HEK293 (cell line): ENCODE results near the gene GNGT1.

Source experiments
- BCL11A ChIP-seq: fragments of 450-650 bp; formaldehyde crosslinking; IDR thresholded peaks from 2 replicates; pipeline ENCODE4 v1.5.1; 2016; ENCODE audit warnings: low read depth, missing biosample characterization, missing genetic modification characterization
- ZNF510 ChIP-seq: fragments of 450-650 bp; formaldehyde crosslinking; IDR thresholded peaks from 2 replicates; pipeline ENCODE4 v1.5.1; 2018; ENCODE audit warnings: mild to moderate bottlenecking, missing genetic modification characterization, missing biosample characterization; ENCODE audit not compliant: insufficient replicate concordance
- ZNF776 ChIP-seq: fragments of 450-650 bp; formaldehyde crosslinking; IDR thresholded peaks from 2 replicates; pipeline ENCODE4 v1.5.0; 2017; ENCODE audit warnings: missing biosample characterization, missing genetic modification characterization, borderline replicate concordance
- ZSCAN23 ChIP-seq: fragments of 450-650 bp; formaldehyde crosslinking; IDR thresholded peaks from 2 replicates; pipeline ENCODE4 v1.5.1; 2016; ENCODE audit warnings: missing biosample characterization, missing genetic modification characterization
- TF ChIP-seq, protein P1 (sequence below): fragments of 450-650 bp; formaldehyde crosslinking; IDR thresholded peaks from 2 replicates; pipeline ENCODE4 v1.5.1; 2016; ENCODE audit warnings: missing biosample characterization, missing genetic modification characterization
- TF ChIP-seq, protein P2 (sequence below): sonication (generic); formaldehyde crosslinking; IDR thresholded peaks from 2 replicates; pipeline ENCODE4 v1.8.1; 2022; ENCODE audit warnings: mild to moderate bottlenecking, moderate library complexity, missing genetic modification reagents
- TF ChIP-seq, protein P3 (sequence below): fragments of 450-650 bp; formaldehyde crosslinking; IDR thresholded peaks from 2 replicates; pipeline ENCODE4 v1.5.1; 2016; ENCODE audit warnings: missing biosample characterization, missing genetic modification characterization
- TF ChIP-seq, protein P4 (sequence below): fragments of 450-650 bp; formaldehyde crosslinking; IDR thresholded peaks from 2 replicates; pipeline ENCODE4 v1.5.1; 2016; ENCODE audit warnings: missing biosample characterization, missing genetic modification characterization

DNA sequence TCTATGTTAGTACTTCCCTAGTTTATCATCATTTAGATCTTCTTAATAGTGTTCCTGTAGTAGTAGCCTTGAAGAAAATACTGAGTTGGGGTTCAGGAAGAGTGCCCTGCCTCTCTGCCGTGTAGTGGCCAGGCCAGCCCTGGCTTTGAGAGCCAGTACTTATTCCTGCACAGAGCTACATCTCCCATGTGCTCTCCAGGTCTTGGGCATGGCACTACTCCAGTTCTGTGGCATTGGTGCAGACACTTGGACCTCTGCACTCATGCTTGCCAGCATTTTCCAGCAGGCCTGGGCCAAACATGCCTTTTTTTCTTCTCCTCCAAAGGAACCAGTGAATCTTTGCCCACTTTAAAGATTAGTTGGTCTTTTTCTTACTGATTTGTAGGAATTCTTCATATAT lies 20.4 kb downstream of the GNGT1 start:
- TF ChIP-seq ZSCAN23 (tag by site-specific recombination) (no peak), BCL11A (no peak), ZNF510 (tag by site-specific recombination) (no peak), ZNF776 (no peak)
- TF ChIP-seq, protein P1, sequence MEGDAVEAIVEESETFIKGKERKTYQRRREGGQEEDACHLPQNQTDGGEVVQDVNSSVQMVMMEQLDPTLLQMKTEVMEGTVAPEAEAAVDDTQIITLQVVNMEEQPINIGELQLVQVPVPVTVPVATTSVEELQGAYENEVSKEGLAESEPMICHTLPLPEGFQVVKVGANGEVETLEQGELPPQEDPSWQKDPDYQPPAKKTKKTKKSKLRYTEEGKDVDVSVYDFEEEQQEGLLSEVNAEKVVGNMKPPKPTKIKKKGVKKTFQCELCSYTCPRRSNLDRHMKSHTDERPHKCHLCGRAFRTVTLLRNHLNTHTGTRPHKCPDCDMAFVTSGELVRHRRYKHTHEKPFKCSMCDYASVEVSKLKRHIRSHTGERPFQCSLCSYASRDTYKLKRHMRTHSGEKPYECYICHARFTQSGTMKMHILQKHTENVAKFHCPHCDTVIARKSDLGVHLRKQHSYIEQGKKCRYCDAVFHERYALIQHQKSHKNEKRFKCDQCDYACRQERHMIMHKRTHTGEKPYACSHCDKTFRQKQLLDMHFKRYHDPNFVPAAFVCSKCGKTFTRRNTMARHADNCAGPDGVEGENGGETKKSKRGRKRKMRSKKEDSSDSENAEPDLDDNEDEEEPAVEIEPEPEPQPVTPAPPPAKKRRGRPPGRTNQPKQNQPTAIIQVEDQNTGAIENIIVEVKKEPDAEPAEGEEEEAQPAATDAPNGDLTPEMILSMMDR (tag by site-specific recombination): no peak
- TF ChIP-seq, protein P2, sequence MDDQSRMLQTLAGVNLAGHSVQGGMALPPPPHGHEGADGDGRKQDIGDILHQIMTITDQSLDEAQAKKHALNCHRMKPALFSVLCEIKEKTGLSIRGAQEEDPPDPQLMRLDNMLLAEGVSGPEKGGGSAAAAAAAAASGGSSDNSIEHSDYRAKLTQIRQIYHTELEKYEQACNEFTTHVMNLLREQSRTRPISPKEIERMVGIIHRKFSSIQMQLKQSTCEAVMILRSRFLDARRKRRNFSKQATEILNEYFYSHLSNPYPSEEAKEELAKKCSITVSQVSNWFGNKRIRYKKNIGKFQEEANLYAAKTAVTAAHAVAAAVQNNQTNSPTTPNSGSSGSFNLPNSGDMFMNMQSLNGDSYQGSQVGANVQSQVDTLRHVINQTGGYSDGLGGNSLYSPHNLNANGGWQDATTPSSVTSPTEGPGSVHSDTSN: no peak
- TF ChIP-seq, protein P3, sequence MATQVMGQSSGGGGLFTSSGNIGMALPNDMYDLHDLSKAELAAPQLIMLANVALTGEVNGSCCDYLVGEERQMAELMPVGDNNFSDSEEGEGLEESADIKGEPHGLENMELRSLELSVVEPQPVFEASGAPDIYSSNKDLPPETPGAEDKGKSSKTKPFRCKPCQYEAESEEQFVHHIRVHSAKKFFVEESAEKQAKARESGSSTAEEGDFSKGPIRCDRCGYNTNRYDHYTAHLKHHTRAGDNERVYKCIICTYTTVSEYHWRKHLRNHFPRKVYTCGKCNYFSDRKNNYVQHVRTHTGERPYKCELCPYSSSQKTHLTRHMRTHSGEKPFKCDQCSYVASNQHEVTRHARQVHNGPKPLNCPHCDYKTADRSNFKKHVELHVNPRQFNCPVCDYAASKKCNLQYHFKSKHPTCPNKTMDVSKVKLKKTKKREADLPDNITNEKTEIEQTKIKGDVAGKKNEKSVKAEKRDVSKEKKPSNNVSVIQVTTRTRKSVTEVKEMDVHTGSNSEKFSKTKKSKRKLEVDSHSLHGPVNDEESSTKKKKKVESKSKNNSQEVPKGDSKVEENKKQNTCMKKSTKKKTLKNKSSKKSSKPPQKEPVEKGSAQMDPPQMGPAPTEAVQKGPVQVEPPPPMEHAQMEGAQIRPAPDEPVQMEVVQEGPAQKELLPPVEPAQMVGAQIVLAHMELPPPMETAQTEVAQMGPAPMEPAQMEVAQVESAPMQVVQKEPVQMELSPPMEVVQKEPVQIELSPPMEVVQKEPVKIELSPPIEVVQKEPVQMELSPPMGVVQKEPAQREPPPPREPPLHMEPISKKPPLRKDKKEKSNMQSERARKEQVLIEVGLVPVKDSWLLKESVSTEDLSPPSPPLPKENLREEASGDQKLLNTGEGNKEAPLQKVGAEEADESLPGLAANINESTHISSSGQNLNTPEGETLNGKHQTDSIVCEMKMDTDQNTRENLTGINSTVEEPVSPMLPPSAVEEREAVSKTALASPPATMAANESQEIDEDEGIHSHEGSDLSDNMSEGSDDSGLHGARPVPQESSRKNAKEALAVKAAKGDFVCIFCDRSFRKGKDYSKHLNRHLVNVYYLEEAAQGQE: no peak
- TF ChIP-seq, protein P4, sequence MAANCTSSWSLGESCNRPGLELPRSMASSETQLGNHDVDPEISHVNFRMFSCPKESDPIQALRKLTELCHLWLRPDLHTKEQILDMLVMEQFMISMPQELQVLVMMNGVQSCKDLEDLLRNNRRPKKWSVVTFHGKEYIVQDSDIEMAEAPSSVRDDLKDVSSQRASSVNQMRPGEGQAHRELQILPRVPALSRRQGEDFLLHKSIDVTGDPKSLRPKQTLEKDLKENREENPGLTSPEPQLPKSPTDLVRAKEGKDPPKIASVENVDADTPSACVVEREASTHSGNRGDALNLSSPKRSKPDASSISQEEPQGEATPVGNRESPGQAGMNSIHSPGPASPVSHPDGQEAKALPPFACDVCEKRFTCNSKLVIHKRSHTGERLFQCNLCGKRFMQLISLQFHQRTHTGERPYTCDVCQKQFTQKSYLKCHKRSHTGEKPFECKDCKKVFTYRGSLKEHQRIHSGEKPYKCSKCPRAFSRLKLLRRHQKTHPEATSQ (tag by site-specific recombination): no peak
